Measurements from ENCODE around the gene GPS1.

Gene GPS1

GRCh38 chr17:82097919-82098168, 46.1 kb downstream of the GPS1 start:
- TF ChIP-seq TEAD4 (IDR thresholded peaks at IDR 0.05) (no peak), TCF12 (IDR thresholded peaks at IDR 0.05; ENCODE audit: low read depth) (no peak), EP300 (IDR thresholded peaks at IDR 0.05; ENCODE audit: borderline replicate concordance) (no peak), YY1 (IDR thresholded peaks at IDR 0.05; ENCODE audit: low read depth) (no peak), EGR1 (IDR thresholded peaks at IDR 0.05) (no peak; the same call in 1 of the 2 replicates), FOXM1 (IDR thresholded peaks at IDR 0.05; ENCODE audit: borderline replicate concordance, low read depth) (no peak), CREB1 (IDR thresholded peaks at IDR 0.05; ENCODE audit: low read depth) (no peak), NFIC (IDR thresholded peaks at IDR 0.05) (no peak), RAD21 (IDR thresholded peaks at IDR 0.05; ENCODE audit: low read depth) (no peak), ZBTB7A (IDR thresholded peaks at IDR 0.05; ENCODE audit: low read depth) (no peak; the same call in 1 of the 2 replicates), USF1 (IDR thresholded peaks at IDR 0.05) (no peak)
- TF ChIP-seq, protein P1, sequence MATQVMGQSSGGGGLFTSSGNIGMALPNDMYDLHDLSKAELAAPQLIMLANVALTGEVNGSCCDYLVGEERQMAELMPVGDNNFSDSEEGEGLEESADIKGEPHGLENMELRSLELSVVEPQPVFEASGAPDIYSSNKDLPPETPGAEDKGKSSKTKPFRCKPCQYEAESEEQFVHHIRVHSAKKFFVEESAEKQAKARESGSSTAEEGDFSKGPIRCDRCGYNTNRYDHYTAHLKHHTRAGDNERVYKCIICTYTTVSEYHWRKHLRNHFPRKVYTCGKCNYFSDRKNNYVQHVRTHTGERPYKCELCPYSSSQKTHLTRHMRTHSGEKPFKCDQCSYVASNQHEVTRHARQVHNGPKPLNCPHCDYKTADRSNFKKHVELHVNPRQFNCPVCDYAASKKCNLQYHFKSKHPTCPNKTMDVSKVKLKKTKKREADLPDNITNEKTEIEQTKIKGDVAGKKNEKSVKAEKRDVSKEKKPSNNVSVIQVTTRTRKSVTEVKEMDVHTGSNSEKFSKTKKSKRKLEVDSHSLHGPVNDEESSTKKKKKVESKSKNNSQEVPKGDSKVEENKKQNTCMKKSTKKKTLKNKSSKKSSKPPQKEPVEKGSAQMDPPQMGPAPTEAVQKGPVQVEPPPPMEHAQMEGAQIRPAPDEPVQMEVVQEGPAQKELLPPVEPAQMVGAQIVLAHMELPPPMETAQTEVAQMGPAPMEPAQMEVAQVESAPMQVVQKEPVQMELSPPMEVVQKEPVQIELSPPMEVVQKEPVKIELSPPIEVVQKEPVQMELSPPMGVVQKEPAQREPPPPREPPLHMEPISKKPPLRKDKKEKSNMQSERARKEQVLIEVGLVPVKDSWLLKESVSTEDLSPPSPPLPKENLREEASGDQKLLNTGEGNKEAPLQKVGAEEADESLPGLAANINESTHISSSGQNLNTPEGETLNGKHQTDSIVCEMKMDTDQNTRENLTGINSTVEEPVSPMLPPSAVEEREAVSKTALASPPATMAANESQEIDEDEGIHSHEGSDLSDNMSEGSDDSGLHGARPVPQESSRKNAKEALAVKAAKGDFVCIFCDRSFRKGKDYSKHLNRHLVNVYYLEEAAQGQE (IDR thresholded peaks at IDR 0.05; ENCODE audit: low read depth) = no peak
- TF ChIP-seq, protein P2, sequence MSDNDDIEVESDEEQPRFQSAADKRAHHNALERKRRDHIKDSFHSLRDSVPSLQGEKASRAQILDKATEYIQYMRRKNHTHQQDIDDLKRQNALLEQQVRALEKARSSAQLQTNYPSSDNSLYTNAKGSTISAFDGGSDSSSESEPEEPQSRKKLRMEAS (IDR thresholded peaks at IDR 0.05) = no peak; the same call in 1 of the 2 replicates

- no peak for TF ChIP-seq CEBPB (IDR thresholded peaks at IDR 0.05)
- TF ChIP-seq NFIC (IDR thresholded peaks at IDR 0.05) = no peak; the same call in 1 of the 2 replicates
- peak; percentile 31 for TF ChIP-seq USF1 (IDR thresholded peaks at IDR 0.05)
- 0 out of 2 replicates have a peak, but pooled peaks have one; percentile 19 for TF ChIP-seq TCF12 (IDR thresholded peaks at IDR 0.05; ENCODE audit: low read depth)
- TF ChIP-seq YY1 (IDR thresholded peaks at IDR 0.05; ENCODE audit: low read depth) = peak; percentile 79
- TF ChIP-seq, protein P2 (IDR thresholded peaks at IDR 0.05) = peak; percentile 74; the same call in 1 of the 2 replicates
- no peak; the same call in 1 of the 2 replicates for TF ChIP-seq CREB1 (IDR thresholded peaks at IDR 0.05; ENCODE audit: low read depth)
- peak; percentile 89 for TF ChIP-seq TAF1 (IDR thresholded peaks at IDR 0.05; ENCODE audit: low read depth)
Observed at GRCh38 chr17:82098169-82098938, 46.7 kb downstream of the GPS1 start, which contains the start of gene FASN. FASN (minus strand) TSS chr17:82098236; CDS start chr17:82096445, 1,791 bp downstream.

GRCh38 chr17:82098939-82099763, 47.5 kb downstream of the GPS1 start:
- TF ChIP-seq, protein P2 (IDR thresholded peaks at IDR 0.05) = peak; percentile 89
- TF ChIP-seq TAF1 (IDR thresholded peaks at IDR 0.05; ENCODE audit: low read depth) = no peak
- no peak for TF ChIP-seq RAD21 (IDR thresholded peaks at IDR 0.05; ENCODE audit: low read depth)
- peak; percentile 65 for TF ChIP-seq USF1 (IDR thresholded peaks at IDR 0.05)
- TF ChIP-seq CREB1 (IDR thresholded peaks at IDR 0.05; ENCODE audit: low read depth) = no peak
- peak; percentile 14; the same call in 1 of the 2 replicates for TF ChIP-seq ZBTB7A (IDR thresholded peaks at IDR 0.05; ENCODE audit: low read depth)
- TF ChIP-seq EGR1 (IDR thresholded peaks at IDR 0.05) = no peak

GRCh38 chr17:82100502-82101298, 49.0 kb downstream of the GPS1 start:
- TF ChIP-seq, protein P1 (IDR thresholded peaks at IDR 0.05; ENCODE audit: low read depth) = no peak
- no peak for TF ChIP-seq YY1 (IDR thresholded peaks at IDR 0.05; ENCODE audit: low read depth)
- TF ChIP-seq FOXM1 (IDR thresholded peaks at IDR 0.05; ENCODE audit: borderline replicate concordance, low read depth) = no peak

Data from Ishikawa (cell line).